ENCODE measurements around the gene SSTR3.

GRCh38 chr22:37181681-37182080 is 30.6 kb downstream of the SSTR3 start:
- TF ChIP-seq POLR2A (IDR thresholded peaks at IDR 0.05) (no peak), CTCF (IDR thresholded peaks at IDR 0.05) (no peak)

All from testis (tissue), 2 donors.